Testis (tissue), 3 donors: ENCODE measurements around the gene CLDN5. TPM values are rescaled to one million over a fixed set of nuclear protein-coding genes. Genes with fewer than 3 reads are reported as not detected.

Source experiments
- DNase-seq: peaks from one replicate; pipeline ENCODE4 v3.0.0-alpha.2; 2019
- H3K27ac ChIP-seq, 2 donors: fragments of 200-600 bp; sonication (generic); one replicate each; pipeline ENCODE4 v1.5.1; 2019
- H3K27me3 ChIP-seq: fragments of 200-600 bp; sonication (generic); one replicate; pipeline ENCODE4 v1.5.1; 2019
- H3K36me3 ChIP-seq: fragments of 200-600 bp; sonication (generic); one replicate; pipeline ENCODE4 v1.5.1; 2017; ENCODE audit warnings: low read depth; ENCODE audit errors: missing control alignments
- H3K4me1 ChIP-seq: fragments of 200-600 bp; sonication (generic); one replicate; pipeline ENCODE4 v1.5.1; 2019
- H3K4me3 ChIP-seq, 2 donors: fragments of 200-600 bp; sonication (generic); one replicate each; pipeline ENCODE4 v1.5.1; 2017 to 2019
- H3K9me3 ChIP-seq: fragments of 200-600 bp; sonication (generic); one replicate; pipeline ENCODE4 v1.5.1; 2017
- CTCF ChIP-seq, 3 experiments: fragments of 450-650 bp in 2 of 3; fragments of 200-600 bp in 1 of 3; sonication (generic) in 1 of 3; IDR thresholded peaks; one replicate each; pipeline ENCODE4 v1.5.1; 2016 to 2019; ENCODE audit warnings: antibody characterized with exemption in 3 of 3, mild to moderate bottlenecking in 2 of 3, moderate library complexity in 1 of 3
- POLR2A ChIP-seq: fragments of 450-650 bp; IDR thresholded peaks from one replicate; pipeline ENCODE4 v1.6.1; 2017; ENCODE audit warnings: antibody characterized with exemption, mild to moderate bottlenecking, moderate library complexity
- WGBS, 2 donors: methylation state at CpG; one replicate each; pipeline ENCODE4 v1.1.5; 2018; 5-methylcytosine and 5-hydroxymethylcytosine counted together
- intact Hi-C: fragments of 100-400 bp; cut with DNase I; formaldehyde crosslinking; loops from one replicate; pipeline ENCODE4 v1.15.1; 2023; ENCODE audit warnings: low total_unique reads
- polyA plus RNA-seq: library from polyadenylated mRNA; stranded (reverse); fragments of 350-450 nt; fragmentation: Illumina TruSeq; extraction: RNeasy Lipid Tissue Mini Kit (QIAGEN cat#74804); gene quantifications from one replicate; pipeline ENCODE4 v1.2.3, GENCODE V29; 2014; ENCODE audit warnings: low read depth, low replicate concordance; ENCODE audit not compliant: insufficient read depth
- total RNA-seq, 2 donors: library from RNA; depleted of rRNA; stranded (reverse); fragments of >200 nt; gene quantifications; one replicate each; pipeline ENCODE4 v1.2.3, GENCODE V29; 2016

CLDN5 gene
- total and polyA plus RNA-seq, 3 donors from 2014 or later: 10.4 to 42.0 (median 29.2) TPM

DNA sequence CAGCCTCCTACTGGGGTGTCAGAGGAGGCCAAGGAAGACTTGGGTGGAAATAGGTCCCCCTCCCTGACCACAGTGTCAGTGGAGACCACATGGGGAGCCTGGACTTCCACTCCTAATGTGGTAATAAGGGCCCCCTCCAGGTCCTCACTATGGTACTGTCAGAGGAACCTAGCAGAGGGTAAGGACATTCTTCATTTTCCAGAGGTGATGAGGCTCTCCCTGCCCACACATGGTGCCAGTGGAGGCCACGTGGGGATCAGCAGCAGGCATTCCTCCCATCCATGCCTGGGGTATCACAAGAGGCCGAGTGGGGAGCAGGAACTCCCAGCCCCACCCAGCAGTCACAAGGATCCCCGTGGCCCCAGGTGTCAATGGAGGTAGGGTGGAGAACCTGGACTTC lies 6.5 kb upstream of the CLDN5 start:
- TF ChIP-seq POLR2A (no peak), CTCF (IDR thresholded peaks at IDR 0.05) (no peak)
- intact Hi-C loops: no loop called here
- Histone ChIP-seq H3K9me3 (no peaks in the 10 kb centered on the region), H3K4me1 (peaks cover 8% of the 10 kb centered on the region), H3K4me3 (no peak overlapping the region), H3K36me3 (no peaks in the 10 kb centered on the region), H3K27me3 (no peaks in the 10 kb centered on the region), H3K27ac (no peak overlapping the region)
- 68 to 77% methylated on average over 3 of the region's 3 CpGs for WGBS, 2 donors
- no peak for DNase-seq

- no peak for DNase-seq
- H3K36me3 ChIP-seq: no peaks in the 10 kb centered on the region
- H3K4me3 ChIP-seq: no peak overlapping the region
- H3K4me1 ChIP-seq: peaks cover 8% of the 10 kb centered on the region
- H3K27me3 ChIP-seq: no peaks in the 10 kb centered on the region
- 83 to 85% methylated on average over 4 of the region's 4 CpGs for WGBS, 2 donors
- TF ChIP-seq CTCF (IDR thresholded peaks at IDR 0.05): no peak
- no peak for TF ChIP-seq POLR2A
- H3K9me3 ChIP-seq: no peaks in the 10 kb centered on the region
- no peak overlapping the region for H3K27ac ChIP-seq
- intact Hi-C loops: no loop called here
Observed at GRCh38 chr22:19529811-19530210, 5.6 kb upstream of the CLDN5 start.

GRCh38 chr22:19527861-19528417 lies 3.7 kb upstream of the CLDN5 start:
- Histone ChIP-seq H3K4me1 (peaks cover 8% of the 10 kb centered on the region), H3K4me3 (no peak overlapping the region), H3K27ac (no peak overlapping the region), H3K36me3 (no peaks in the 10 kb centered on the region), H3K27me3 (no peaks in the 10 kb centered on the region), H3K9me3 (no peaks in the 10 kb centered on the region)
- intact Hi-C loops: no loop called here
- no peak for TF ChIP-seq POLR2A
- no peak for TF ChIP-seq CTCF (IDR thresholded peaks at IDR 0.05)
- DNase-seq: no peak
- WGBS, 2 donors: 79 to 81% methylated on average over 16 to 17 of the region's 17 CpGs

GRCh38 chr22:19527321-19527721 lies 3.1 kb upstream of the CLDN5 start:
- Histone ChIP-seq H3K4me3 (no peak overlapping the region), H3K36me3 (no peaks in the 10 kb centered on the region), H3K9me3 (no peaks in the 10 kb centered on the region), H3K27me3 (no peaks in the 10 kb centered on the region), H3K27ac (no peak overlapping the region), H3K4me1 (peaks cover 8% of the 10 kb centered on the region)
- intact Hi-C loops: no loop called here
- TF ChIP-seq POLR2A (no peak), CTCF (IDR thresholded peaks at IDR 0.05) (no peak)
- DNase-seq: no peak
- WGBS, 2 donors: 75 to 79% methylated on average over 5 of the region's 5 CpGs

DNA sequence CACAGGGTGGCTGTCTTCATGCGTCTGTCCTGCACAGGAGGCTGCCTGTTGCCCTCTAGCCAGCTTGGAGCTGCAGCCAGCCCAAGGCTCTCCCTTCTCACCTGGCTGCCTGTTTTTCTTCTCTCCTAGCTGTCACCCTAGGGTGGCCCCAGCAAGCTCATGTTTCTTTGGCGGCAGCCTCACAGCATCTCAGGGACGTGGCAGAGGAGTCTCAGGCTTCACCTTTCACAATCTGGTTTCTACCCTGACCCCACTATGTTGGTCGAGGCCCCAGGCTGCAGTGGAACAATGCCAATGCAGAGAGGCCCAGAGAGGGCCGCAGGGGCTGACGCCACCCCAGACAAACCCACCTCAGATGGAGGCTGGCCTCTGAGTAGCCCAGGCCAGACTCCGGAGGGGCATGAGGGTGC lies 2.5 kb upstream of the CLDN5 start:
- TF ChIP-seq CTCF (IDR thresholded peaks at IDR 0.05): no peak
- TF ChIP-seq POLR2A: no peak
- no peaks in the 10 kb centered on the region for H3K27me3 ChIP-seq

More for the DNA sequence above, 2.5 kb upstream of the CLDN5 start:
- peaks cover 8% of the 10 kb centered on the region for H3K4me1 ChIP-seq
- WGBS, 2 donors: 82 to 87% methylated on average over 7 of the region's 7 CpGs
- intact Hi-C loops: no loop called here
- no peak overlapping the region for H3K27ac ChIP-seq
- no peaks in the 10 kb centered on the region for H3K9me3 ChIP-seq
- H3K36me3 ChIP-seq: no peaks in the 10 kb centered on the region
- H3K4me3 ChIP-seq: no peak overlapping the region
- no peak for DNase-seq
